GM20431 (cell line): ENCODE results near the gene TSPY2.
"Not testable (repeated sequence)": the region's sequence is repeated elsewhere in the genome, so short reads cannot be mapped to it uniquely, and the experiment has no call there.

ENCODE experiments used
- in situ Hi-C: fragments of 300-500 bp; cut with MseI, MboI; formaldehyde crosslinking; loops from one replicate; pipeline ENCODE4 v1.15.0; 2020; ENCODE audit warnings: low sequenced_read_pairs; ENCODE audit not compliant: unreplicated experiment

TSPY2 gene

GRCh38 chrY:6245923-6246322 is at the start of gene TSPY2:
Gene TSPY2 (plus strand): TSS chrY:6246223. CDS start chrY:6246269, 46 bp downstream.
- in situ Hi-C loops = not testable (repeated sequence)

- in situ Hi-C loops = not testable (repeated sequence)
Measured at GRCh38 chrY:6209565-6209964, 36.5 kb upstream of the TSPY2 start.

- in situ Hi-C loops = not testable (repeated sequence)
Measured at GRCh38 chrY:6217045-6217444, 29.0 kb upstream of the TSPY2 start.

DNA sequence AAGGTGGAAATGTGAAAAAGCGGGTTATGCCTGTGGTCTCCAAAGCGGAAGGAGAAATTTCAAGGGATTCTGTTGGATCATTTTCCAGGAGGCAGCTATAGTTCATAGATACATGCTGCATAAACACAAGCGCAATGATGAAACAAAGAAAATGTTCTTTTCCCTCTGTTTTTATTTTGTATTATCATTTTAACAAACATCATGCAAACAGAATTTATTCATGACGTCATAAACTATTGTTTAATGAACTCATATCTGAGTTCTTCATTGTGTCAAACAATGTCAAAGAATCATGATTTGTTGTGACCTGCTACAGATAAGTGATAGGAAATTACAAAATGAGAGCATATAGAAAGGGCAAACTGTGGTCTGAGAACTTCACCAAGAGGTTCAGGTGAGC is 23.8 kb downstream of the TSPY2 start:
- in situ Hi-C loops = not testable (repeated sequence)
